ENCODE data around the gene WDTC1. TPM values are rescaled to one million over a fixed set of nuclear protein-coding genes. Genes with fewer than 3 reads are reported as not detected.

The WDTC1 gene
- total and polyA plus RNA-seq, 2 of the 13 experiments (the other 11 are each of a cell fraction or from before 2014, with no cell fraction given): 5.5 TPM

GRCh38 chr1:27341525-27342252, 107.3 kb downstream of the WDTC1 start, which contains the start of gene SYTL1 (continued):
- no peak for TF ChIP-seq PRDM4 (CRISPR knock-in tag; IDR thresholded peaks at IDR 0.05; ENCODE audit: borderline replicate concordance)
- no peak for TF ChIP-seq ZNF383 (CRISPR knock-in tag; IDR thresholded peaks at IDR 0.05; ENCODE audit: borderline replicate concordance)
- peak; percentile 62 for TF ChIP-seq FOSL2 (CRISPR knock-in tag; IDR thresholded peaks at IDR 0.05)
- no peak for TF ChIP-seq ZC3H4 (CRISPR knock-in tag; IDR thresholded peaks at IDR 0.05; ENCODE audit: borderline replicate concordance)
- no peak for TF ChIP-seq ZNF564 (CRISPR knock-in tag; IDR thresholded peaks at IDR 0.05)
- no peak for TF ChIP-seq ZSCAN12 (CRISPR knock-in tag; IDR thresholded peaks at IDR 0.05)
- TF ChIP-seq ZNF687 (CRISPR knock-in tag; IDR thresholded peaks at IDR 0.05): peak; percentile 66
- no peak for TF ChIP-seq ZNF850 (CRISPR knock-in tag; conservative IDR thresholded peaks at IDR 0.05)
- peak; percentile 30 for TF ChIP-seq ZNF768 (CRISPR knock-in tag; IDR thresholded peaks at IDR 0.05)
- TF ChIP-seq ZBTB46 (CRISPR knock-in tag; IDR thresholded peaks at IDR 0.05; ENCODE audit: borderline replicate concordance): no peak
